GM19397 (cell line): Measurements from ENCODE around the gene LPP.
"Not testable (repeated sequence)": the region's sequence is repeated elsewhere in the genome, so short reads cannot be mapped to it uniquely, and the experiment has no call there.

ENCODE experiments used
- ATAC-seq: cut with Tn5 transposase; IDR thresholded peaks from one replicate; pipeline ENCODE4 v1.9.1; 2021; ENCODE audit warnings: mild to moderate bottlenecking, moderate library complexity; ENCODE audit not compliant: unreplicated experiment

The LPP gene

DNA sequence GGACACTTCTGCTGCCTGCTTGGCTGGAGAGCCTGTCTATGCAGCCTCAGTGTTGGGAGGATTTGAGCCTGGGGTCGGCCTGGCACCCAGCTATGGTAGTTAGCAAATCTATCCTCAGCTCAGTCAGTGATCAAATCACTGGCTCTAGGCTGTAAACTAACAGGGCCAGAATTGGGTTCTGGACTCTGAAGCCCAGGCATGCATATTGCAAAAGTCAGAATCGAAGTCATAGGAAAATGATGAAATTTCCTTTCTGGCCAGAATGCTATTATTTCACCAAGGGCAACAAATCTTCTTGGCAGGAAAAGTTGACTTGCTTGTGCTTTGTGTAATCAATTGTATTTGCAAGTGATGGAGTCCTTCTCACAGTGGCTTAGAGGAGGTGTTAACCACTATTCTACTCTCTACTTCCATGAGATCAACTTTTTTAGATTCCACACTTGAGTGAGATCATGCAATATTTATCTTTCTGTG, 535.2 kb downstream of the LPP start:
- ATAC-seq, result no peak

DNA sequence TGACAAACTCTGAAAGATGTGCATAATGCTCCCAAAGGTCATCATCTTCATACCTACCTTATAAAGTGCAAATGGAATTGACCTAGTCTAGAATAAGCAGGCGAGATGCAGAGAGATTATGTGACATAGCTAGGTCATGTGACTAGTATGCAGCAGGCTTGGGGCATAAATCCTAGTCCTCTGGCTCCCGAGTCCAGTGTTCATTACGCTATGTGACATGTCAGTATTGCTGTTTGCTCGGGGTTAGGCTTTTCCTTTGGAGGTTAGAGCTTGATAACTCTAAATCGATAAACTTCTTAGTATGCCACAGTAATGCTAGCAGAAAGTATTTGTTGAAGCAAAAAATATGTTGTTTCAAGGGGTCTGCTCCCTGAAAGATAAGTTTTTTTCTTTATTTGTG, 536.1 kb downstream of the LPP start:
- no peak for ATAC-seq

DNA sequence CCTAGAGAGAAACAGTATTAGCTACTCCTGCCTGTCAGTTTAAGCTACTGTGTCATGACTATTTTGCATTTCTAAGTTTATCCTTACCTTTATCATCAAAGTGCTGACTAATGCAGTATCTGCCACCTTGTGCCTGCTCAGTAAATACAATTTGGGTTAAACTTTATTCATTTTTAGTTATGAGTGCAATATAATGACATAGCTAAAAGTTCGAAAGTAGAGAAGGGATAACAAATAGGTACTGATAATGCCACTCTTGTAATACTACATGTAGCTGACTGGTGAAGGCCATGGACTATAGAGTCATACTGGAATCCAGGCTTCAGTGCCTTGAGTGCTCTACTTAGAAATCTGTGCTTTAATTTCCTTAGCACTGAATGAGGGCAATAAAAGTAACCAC, 537.0 kb downstream of the LPP start:
- ATAC-seq, result no peak

DNA sequence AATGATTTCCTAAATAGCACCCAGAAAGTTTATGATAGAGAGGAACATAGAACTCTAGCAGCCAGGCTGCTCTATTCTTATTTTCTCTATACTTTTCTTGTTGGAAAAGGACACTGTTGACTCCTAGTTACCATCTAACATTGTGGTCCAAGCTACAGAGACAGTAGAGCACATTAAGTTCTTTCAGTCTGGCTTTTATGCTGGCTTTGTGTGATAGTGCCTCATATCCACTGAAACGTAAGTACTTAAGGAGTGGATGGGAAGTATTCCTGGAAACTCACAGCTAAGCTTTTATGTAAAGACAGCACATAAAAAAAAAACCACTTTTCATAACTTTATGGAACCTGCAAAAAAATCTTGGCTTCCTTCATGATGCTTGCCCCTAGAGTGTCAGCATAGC, 537.7 kb downstream of the LPP start:
- ATAC-seq, result no peak

DNA sequence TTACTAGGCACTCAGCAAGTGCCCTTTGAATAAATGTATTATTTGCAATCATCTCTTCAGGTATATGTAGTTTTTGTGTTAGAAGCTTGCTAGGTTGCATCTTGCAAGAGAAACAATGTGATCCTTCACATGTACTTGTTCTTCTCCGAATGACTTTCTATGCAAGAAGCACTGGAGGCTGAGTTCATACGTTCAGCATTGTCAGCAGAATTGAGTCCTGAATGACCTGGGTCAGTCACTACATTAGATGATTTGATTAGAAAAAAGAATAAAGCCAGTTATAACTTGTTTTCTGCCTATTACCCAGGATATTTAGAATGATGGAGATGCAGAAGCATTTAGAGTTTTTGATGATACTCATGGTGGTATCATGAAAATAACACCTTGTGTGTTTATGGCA, 538.7 kb downstream of the LPP start:
- no peak for ATAC-seq

DNA sequence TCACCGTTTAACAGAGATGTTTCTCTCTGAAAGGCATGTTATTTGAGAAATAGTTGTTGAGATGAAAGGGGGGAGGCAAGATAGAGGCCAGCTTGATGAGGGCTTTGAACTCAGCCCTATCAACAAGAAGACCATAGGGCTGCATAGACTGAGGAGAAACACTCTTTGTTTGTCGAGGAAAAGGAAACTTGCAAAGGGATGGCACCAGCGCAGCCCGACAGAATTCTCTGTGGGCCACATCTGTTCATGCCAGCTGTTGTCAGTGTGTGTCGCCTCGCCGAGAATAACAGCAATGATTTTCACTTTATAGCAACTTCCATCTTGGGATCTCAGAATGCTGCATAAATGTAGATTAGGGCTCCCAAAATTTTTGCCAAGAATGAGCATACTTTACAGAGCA, 539.5 kb downstream of the LPP start:
- no peak for ATAC-seq

DNA sequence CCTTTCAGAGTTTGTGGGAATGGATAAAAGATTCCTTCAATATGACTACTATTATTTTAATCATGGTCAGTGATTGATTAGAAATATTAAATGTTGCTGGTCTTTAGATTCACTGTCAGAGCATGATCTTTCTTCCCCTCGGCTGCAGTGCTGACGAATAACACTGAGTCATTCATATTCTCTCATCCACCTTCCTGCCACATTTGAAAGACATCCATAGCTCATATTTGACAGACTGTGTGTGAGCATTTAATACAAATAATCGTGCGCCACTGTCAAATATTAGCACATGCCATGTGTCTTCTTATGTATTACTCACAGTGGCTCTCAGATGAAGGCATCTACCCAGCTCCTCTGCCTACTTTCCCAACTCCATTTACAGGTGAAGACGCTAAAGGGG, 541.3 kb downstream of the LPP start:
- no peak for ATAC-seq

DNA sequence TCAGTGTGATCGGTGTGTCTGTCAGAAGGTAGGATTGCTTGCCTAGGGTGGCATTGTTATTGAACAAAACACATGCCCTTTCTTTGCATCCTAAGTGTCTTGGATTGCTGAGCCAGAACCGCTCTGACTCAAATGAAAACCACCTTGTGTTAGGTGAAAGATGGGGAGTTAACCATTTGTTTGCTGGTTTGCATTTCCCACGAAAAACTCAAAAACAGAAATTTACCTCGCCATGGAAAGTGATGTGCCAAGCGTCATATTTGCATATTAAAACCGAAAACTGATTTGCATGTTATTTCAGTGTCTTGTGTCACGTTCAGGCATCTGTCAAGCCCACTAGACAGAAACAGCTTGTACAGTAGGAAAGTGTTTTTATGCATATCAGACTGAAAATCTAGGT, 543.2 kb downstream of the LPP start:
- ATAC-seq, result peak; percentile 75

DNA sequence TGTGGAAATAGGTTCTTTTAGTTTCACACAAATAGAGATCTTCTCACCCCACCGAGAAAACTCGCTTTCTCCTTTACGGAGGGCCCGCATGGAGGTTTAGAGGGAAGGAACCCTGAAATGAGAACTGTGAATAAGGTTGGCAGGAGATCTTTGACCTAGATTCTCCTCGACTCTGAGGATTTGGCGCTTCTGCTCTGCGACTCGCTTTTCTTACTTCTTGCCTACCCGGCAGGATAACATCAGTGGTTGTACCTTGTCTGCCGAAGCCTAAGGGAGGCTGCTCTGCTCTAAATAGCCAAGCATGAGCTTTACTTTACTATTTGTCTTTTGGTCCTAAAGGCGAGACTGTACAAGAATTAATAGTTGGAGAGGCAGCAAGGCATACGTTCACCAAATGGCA, 544.5 kb downstream of the LPP start:
- ATAC-seq, result no peak

DNA sequence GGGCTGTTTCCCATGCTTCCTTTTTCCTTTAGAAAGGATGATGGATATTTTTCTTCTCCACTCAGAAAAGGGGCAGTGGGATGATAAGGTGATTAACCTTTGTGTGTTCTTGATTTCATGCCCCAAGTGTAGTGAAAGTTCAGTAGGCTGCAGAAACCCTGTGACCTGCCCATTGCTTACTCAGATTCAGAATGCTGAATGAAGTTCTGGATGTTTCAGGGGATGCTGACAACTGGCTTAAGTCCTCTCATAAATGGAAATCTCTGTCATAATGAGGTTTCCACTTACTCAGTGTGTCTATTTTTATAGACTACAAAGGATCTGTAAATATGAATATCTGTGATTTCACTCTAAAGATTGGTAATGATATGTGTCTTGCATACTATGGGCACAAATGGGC, 546.5 kb downstream of the LPP start:
- ATAC-seq, result no peak

DNA sequence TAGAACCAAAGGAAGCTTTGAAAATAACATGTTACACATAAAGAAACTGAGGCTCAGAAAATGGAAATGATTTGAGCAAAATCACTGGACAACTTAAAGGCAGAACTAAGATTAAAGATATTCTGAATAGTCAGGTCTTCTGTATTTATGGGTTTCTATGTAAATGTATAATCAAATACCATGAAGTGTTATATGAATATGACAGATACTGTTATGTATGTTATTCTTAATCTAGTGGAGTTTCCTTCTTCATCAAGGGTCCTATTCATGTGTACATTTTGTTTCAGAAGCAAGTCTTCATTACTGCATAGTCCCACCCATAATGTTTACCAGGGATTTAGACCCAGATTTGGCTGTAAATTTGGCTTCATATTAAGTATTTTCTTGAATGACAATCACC, 547.0 kb downstream of the LPP start:
- ATAC-seq, result no peak

DNA sequence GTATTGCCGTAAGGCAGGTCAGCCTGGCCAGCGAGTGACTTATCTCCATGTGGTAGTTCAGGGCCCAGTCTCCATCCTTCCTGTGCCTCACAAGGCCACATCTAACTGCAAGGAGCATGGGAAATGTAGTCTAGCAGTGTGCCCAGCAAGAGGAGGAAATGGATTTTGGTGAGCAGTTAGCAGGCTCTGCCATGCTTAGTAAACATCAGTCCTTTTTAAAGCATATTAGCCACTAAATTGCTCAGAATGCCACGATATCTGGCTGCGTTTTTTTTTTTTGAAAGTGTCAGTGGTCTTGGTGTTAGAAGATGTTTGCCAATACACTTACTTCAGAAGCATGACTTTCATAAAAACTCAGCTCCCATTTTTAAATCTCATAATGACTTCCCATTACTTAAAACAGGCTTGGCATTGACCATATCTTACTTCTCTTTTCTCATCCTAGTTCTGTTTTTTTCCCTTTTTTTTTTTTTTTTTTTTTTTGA, 547.6 kb downstream of the LPP start:
- ATAC-seq, result no peak

DNA sequence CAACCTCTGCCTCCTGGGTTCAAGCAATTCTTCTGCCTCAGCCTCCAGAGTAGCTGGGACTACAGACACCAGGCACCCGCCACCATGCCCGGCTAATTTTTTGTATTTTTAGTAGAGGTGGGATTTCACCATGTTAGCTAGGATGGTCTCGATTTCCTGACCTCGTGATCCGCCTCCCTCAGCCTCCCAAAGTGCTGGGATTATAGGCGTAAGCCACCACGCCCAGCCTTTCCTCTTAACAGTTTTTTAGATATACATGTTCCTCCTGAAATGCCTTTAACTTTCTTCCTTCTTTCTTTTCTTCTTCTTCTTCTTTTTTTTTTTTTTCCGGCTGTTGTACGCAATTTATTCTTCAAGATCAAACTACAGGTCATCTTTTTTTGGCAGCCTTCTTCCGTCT, 548.1 kb downstream of the LPP start:
- not testable (repeated sequence) for ATAC-seq

DNA sequence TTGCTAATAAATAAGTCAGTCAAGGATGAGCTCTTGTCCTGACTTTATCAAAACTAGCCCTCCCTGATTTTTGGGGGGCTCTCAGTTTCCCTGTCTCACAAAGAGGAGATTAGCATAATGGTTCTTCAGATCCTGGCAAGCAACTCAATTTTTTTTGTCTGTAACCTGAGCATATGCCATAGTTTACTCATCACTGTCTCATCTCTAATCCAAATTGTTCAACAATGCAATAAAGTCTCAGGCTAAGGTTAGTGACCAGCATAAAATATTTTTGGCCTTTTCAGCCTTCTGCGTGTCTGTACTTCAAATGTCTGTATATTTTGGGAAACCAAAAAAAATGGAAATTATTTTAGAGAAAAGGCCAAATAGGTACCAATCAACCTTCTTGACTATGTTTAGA, 552.2 kb downstream of the LPP start:
- ATAC-seq, result no peak

DNA sequence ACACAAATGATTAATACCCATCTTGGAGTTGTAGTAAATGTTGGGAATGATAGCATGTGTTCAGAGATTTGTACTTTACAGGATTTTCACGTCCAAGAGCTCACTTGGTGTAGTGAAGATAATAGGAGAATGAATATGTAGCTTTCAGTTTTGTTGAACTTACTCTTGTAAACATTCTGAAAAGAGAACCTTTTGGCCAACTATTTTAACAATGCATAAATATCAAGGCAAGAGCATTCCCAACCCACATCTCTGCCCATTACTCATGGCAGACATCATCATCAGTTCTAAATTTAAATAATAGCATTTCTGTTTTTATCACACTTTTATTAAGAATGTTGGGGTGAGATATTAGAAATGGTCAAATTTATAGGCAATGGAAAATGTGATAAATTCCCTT, 552.6 kb downstream of the LPP start:
- no peak for ATAC-seq

DNA sequence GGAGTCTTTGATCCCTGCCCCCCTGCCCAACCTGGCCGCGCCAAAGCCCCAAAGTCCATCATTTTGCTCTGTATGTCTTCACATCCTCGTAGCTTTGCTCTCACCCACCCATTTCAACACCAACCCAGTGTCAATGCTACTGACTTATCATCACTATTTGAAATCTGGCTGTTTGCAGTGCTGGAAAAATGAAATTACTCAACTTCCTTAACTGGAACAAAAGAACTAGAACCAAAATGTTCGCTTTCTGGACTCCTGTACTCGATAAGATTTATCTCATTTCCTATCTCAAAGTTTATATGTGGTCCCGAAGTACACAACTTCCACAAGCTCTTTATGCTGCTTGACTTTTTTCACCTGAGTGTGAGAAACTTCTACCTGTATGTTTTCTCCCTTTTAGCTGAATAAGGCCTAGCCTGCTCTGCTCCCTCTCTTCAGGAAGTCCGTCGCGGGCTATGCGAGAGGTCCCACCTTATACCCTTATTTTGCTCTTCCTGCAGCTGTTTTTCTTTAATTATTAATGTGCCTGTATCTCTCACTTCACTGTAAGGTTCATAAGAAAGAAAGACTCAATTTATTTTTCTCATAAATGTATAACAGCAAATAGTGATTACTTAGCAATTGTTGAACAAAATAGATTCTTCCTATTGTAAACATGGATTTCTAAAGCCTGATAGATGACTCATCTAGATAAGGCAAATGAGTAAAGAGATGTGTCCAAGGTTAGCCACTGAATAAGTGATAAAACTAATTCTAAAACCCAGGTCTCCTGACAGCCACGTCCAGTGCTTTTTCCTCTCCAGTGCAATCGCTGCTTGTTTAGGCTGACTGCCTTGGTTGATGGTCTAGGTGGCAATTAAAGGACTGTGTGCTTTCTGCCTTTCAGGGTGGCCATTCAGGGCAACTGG, 553.7 kb downstream of the LPP start:
- no peak for ATAC-seq

DNA sequence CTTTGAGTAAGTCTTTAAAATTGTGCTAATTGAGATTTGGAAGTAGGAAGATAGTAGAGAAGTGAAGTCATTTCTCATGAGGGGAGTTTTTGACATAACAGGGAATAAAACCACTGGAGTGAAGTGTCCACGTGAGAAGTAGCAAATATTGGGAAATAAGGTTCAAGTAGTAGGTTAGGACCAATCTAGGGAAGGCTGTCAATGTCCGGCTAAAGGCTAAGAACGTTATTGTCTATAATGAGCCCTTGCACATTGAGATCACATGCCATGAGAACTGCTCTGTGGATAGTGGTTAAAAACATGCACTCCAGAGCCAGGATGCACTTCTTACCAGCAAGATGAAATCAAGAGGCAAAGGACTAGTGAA, 557.9 kb downstream of the LPP start:
- no peak for ATAC-seq

DNA sequence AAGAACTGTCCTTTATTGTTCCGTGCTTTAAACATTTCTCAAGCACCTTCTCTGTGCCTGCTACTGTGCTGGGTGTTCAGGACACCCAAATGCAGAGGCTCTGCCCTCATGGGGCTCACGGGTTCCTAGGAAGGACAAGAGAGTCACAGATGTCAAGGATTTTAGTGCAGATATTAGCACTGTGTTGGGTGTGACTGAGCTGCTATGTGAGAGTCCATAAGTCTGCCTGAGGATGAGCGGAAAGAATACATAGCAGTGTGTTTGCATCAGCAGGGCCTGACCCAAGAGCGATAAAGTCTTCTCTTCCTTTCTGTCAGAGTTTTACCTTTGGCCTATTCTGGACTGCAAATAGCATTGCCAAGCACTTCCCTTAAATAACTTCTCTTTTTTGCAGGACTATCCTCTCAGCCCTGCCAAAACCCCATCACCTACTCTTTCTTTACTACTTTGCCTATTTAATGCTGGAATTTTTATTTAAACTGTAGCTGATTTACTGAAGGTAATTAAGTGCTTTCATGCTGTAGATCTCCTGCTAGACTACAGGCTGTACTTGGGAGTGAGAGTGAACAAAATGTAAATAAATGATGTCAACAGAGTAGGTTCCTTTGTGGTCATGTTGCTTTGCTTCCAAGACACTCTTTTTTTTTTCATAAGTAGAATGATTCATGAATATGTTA, 558.4 kb downstream of the LPP start:
- no peak for ATAC-seq

DNA sequence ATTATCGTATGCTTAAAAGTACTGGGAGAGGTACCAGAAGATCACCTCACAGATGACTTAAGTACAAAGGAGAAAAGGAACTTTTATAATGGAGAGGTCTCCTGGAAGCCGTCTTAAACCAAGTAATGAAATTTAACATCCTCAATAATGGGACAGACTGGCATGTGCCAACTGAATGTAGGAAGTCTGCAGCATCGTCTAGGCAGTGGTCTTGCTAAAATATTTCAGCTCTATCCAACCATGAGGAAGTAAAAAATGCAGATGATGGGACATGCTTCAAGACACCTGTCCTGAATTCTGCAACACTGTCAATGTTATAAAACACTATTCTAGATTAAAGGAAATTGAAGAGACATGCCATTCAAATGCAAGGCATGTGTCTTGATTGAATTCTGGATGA, 559.0 kb downstream of the LPP start:
- no peak for ATAC-seq

DNA sequence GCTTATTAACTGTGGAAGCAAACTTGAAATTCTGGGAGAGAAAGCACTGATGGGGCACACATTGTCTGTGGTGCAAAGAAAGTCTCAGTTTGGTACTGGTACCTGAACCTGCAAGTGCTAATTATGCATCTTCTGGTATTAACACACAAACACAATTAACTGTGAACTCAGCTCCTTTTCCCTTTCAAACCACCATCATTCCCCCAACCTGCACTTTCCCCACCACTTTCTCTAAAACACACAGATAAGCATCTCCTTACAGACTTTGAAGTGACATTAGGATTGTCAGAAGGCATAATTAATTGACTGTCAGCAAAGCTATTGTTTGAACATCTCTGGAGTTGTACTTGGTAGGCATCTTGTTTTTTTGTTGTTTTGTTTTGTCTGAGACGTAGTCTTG, 565.6 kb downstream of the LPP start:
- ATAC-seq, result no peak

DNA sequence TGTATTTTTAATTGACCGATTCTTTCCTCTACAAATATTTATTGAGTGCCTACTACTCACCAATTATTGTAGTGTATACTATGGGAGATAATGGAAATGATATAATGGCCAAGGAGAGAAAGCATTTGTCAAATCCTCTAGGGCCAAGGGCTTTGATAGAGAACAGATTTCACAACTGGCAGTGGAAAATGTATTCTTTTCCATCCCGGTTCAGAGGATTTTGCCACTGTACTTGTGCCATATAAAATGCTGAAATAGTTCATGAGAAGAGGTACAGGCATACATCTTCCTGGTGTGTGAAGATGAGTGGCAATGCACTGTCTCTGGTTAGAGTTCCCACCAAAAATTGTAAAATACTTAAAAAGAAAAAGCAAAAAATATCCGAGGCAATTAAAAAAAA, 566.3 kb downstream of the LPP start:
- ATAC-seq, result no peak

DNA sequence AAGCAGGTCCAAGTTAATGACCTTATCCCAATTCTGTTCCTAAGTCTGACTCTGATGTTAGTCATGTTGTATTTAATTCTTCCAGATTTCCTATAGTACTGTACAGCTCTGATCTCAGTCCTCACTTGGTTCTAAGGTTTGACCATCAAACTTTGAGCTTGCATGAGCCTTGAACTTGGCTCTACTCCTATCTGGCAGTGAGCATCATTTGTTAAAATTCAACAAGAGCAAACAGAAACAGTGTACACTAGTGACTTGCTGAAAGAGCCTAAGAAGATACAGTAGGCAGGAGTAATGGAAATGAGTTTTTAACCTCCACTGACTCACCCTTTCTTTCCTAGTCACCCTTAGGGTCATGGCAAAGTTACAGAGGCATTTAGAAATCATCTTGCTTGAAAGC, 566.7 kb downstream of the LPP start:
- no peak for ATAC-seq
